HG02938 (cell line): Measurements from ENCODE around the gene CADM1.

Source experiments
- ATAC-seq: cut with Tn5 transposase; IDR thresholded peaks from one replicate; pipeline ENCODE4 v1.9.1; 2021; ENCODE audit warnings: mild to moderate bottlenecking, moderate library complexity; ENCODE audit not compliant: unreplicated experiment

Gene CADM1

GRCh38 chr11:115363426-115363825 is 140.8 kb downstream of the CADM1 start:
- ATAC-seq, result no peak

- no peak for ATAC-seq
Measured at GRCh38 chr11:115362997-115363396, 141.2 kb downstream of the CADM1 start.

GRCh38 chr11:115361025-115361424 is 143.2 kb downstream of the CADM1 start:
- no peak for ATAC-seq

- no peak for ATAC-seq
Measured at GRCh38 chr11:115360186-115360824, 143.9 kb downstream of the CADM1 start.

GRCh38 chr11:115357066-115357465 is 147.1 kb downstream of the CADM1 start:
- no peak for ATAC-seq

GRCh38 chr11:115352805-115353485 is 151.3 kb downstream of the CADM1 start:
- no peak for ATAC-seq

- ATAC-seq, result no peak
Measured at GRCh38 chr11:115349335-115350017, 154.7 kb downstream of the CADM1 start.

- no peak for ATAC-seq
Measured at GRCh38 chr11:115348416-115348815, 155.8 kb downstream of the CADM1 start.

- ATAC-seq, result no peak
Measured at GRCh38 chr11:115347106-115347505, 157.1 kb downstream of the CADM1 start.

GRCh38 chr11:115345840-115346239 is 158.4 kb downstream of the CADM1 start:
- no peak for ATAC-seq

- ATAC-seq, result no peak
Measured at GRCh38 chr11:115345361-115345760, 158.9 kb downstream of the CADM1 start.

- ATAC-seq, result no peak
Measured at GRCh38 chr11:115344846-115345245, 159.4 kb downstream of the CADM1 start.

GRCh38 chr11:115342142-115342541 is 162.1 kb downstream of the CADM1 start:
- ATAC-seq, result no peak

GRCh38 chr11:115340874-115341273 is 163.3 kb downstream of the CADM1 start:
- no peak for ATAC-seq

GRCh38 chr11:115338476-115338875 is 165.7 kb downstream of the CADM1 start:
- no peak for ATAC-seq

GRCh38 chr11:115334932-115335788 is 169.1 kb downstream of the CADM1 start:
- ATAC-seq, result no peak

- ATAC-seq, result no peak
Measured at GRCh38 chr11:115333949-115334348, 170.3 kb downstream of the CADM1 start.

GRCh38 chr11:115333121-115333520 is 171.1 kb downstream of the CADM1 start:
- no peak for ATAC-seq

- no peak for ATAC-seq
Measured at GRCh38 chr11:115330684-115331482, 173.3 kb downstream of the CADM1 start.

- no peak for ATAC-seq
Measured at GRCh38 chr11:115326526-115326925, 177.7 kb downstream of the CADM1 start.
